ENCODE data around the gene ELMO1.

GRCh38 chr7:36931892-36932291, 516.8 kb downstream of the ELMO1 start:
- no peak for TF ChIP-seq CTCF (conservative IDR thresholded peaks at IDR 0.05; ENCODE audit: low read depth, low read length)
- TF ChIP-seq EZH2 (IDR thresholded peaks at IDR 0.05; ENCODE audit: low read length, unreplicated experiment) = no peak
- no peak for TF ChIP-seq EZH2phosphoT487 (IDR thresholded peaks at IDR 0.05; ENCODE audit: borderline replicate concordance, low read length)
